Transverse colon (tissue), 4 donors: ENCODE results near the gene DEPDC7.

Experiments
- EP300 ChIP-seq: sonication (generic); formaldehyde crosslinking; IDR thresholded peaks from one replicate; pipeline ENCODE4 v1.6.1; 2017; ENCODE audit warnings: antibody characterized with exemption, low read depth
- POLR2A ChIP-seq: fragments of 450-650 bp; IDR thresholded peaks from one replicate; pipeline ENCODE4 v1.6.1; 2016; ENCODE audit warnings: antibody characterized with exemption, mild to moderate bottlenecking, moderate library complexity
- POLR2AphosphoS5 ChIP-seq, 3 donors: sonication (generic); formaldehyde crosslinking; IDR thresholded peaks; one replicate each; pipeline ENCODE4 v1.6.1; 2016; ENCODE audit warnings: antibody characterized with exemption in 3 of 3
- TF ChIP-seq, protein P1 (sequence below), 5 experiments: fragments of 200-600 bp in 3 of 5; fragments of 450-650 bp in 2 of 5; sonication (generic) in 3 of 5; IDR thresholded peaks; 1 replicate in 2 of 5; 2 replicates in 3 of 5; pipeline ENCODE4 v1.5.1; 2016 to 2017; ENCODE audit warnings: antibody characterized with exemption in 5 of 5, inconsistent platforms in 3 of 5, mild to moderate bottlenecking in 2 of 5, moderate library complexity in 1 of 5

DNA sequence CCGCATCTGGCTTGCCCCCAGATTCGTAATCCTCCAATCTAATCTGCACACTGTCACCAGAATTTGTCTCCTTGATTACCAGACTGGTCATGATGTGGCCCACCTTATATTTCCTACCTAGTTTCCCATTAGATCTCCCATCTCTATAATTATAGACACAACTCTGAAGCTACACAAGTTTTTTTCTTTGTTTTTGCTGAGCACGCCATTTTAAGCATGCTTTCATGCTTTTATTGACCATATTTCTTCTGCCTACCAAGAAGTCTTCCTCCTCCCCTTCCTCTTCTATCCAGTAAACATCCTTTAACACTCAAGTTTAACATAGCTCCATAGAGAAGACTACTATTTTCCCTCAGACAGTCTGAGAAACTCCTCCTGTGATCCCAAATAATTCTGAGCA, 24.3 kb upstream of the DEPDC7 start:
- TF ChIP-seq EP300, result no peak
- TF ChIP-seq, protein P1, sequence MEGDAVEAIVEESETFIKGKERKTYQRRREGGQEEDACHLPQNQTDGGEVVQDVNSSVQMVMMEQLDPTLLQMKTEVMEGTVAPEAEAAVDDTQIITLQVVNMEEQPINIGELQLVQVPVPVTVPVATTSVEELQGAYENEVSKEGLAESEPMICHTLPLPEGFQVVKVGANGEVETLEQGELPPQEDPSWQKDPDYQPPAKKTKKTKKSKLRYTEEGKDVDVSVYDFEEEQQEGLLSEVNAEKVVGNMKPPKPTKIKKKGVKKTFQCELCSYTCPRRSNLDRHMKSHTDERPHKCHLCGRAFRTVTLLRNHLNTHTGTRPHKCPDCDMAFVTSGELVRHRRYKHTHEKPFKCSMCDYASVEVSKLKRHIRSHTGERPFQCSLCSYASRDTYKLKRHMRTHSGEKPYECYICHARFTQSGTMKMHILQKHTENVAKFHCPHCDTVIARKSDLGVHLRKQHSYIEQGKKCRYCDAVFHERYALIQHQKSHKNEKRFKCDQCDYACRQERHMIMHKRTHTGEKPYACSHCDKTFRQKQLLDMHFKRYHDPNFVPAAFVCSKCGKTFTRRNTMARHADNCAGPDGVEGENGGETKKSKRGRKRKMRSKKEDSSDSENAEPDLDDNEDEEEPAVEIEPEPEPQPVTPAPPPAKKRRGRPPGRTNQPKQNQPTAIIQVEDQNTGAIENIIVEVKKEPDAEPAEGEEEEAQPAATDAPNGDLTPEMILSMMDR (IDR thresholded peaks at IDR 0.05), result no peak
- no peak for TF ChIP-seq POLR2AphosphoS5 (IDR thresholded peaks at IDR 0.05)
- no peak for TF ChIP-seq POLR2A
